Stimulated activated CD4-positive, alpha-beta T cell treated with anti-CD3 and anti-CD28 coated beads, Interleukin-4, amount 100 ng/mL, for 24 hours (primary cell): Measurements from ENCODE around the gene TMEM63A.
"Not testable (repeated sequence)": the region's sequence is repeated elsewhere in the genome, so short reads cannot be mapped to it uniquely, and the experiment has no call there.

Source experiments
- DNase-seq: peaks from one replicate; pipeline ENCODE4 v3.0.0-alpha.2; 2020

TMEM63A gene

GRCh38 chr1:225881959-225882693 lies at the start of gene TMEM63A:
TSS of gene TMEM63A (minus strand) at chr1:225882380. CDS start at chr1:225877580, 4,800 bp downstream.
- DNase-seq = peak; percentile 88

GRCh38 chr1:225931270-225932136 lies 49.3 kb upstream of the TMEM63A start:
- no peak for DNase-seq

- DNase-seq = no peak
These were observed 48.4 kb upstream of the TMEM63A start for GRCh38 chr1:225930566-225930965.

GRCh38 chr1:225929462-225929861 lies 47.3 kb upstream of the TMEM63A start:
- not testable (repeated sequence) for DNase-seq

- no peak for DNase-seq
These were observed 46.3 kb upstream of the TMEM63A start for GRCh38 chr1:225928186-225929175.

GRCh38 chr1:225926551-225927113 lies 44.5 kb upstream of the TMEM63A start:
- DNase-seq = no peak

- DNase-seq = peak; percentile 94
These were observed 41.7 kb upstream of the TMEM63A start, which contains the start of gene PYCR2 for GRCh38 chr1:225923692-225924555. TSS of gene PYCR2 (minus strand) at chr1:225924250. CDS start at chr1:225924110, 140 bp downstream.

- no peak for DNase-seq
These were observed 41.2 kb upstream of the TMEM63A start for GRCh38 chr1:225923381-225923691.

- no peak for DNase-seq
These were observed 39.8 kb upstream of the TMEM63A start for GRCh38 chr1:225921734-225922709.

- DNase-seq = no peak
These were observed 37.7 kb upstream of the TMEM63A start for GRCh38 chr1:225919906-225920305.

GRCh38 chr1:225918280-225918679 lies 36.1 kb upstream of the TMEM63A start:
- DNase-seq = no peak

GRCh38 chr1:225917536-225917935 lies 35.4 kb upstream of the TMEM63A start:
- no peak for DNase-seq

GRCh38 chr1:225917101-225917500 lies 34.9 kb upstream of the TMEM63A start:
- no peak for DNase-seq

- no peak for DNase-seq
These were observed 33.4 kb upstream of the TMEM63A start for GRCh38 chr1:225915538-225915991.

GRCh38 chr1:225914947-225915346 lies 32.8 kb upstream of the TMEM63A start:
- DNase-seq = no peak

- no peak for DNase-seq
These were observed 32.2 kb upstream of the TMEM63A start for GRCh38 chr1:225914391-225914790.

- peak; percentile 73 for DNase-seq
These were observed 29.3 kb upstream of the TMEM63A start for GRCh38 chr1:225911191-225912130.

GRCh38 chr1:225909477-225909876 lies 27.3 kb upstream of the TMEM63A start:
- no peak for DNase-seq

- no peak for DNase-seq
These were observed 26.6 kb upstream of the TMEM63A start for GRCh38 chr1:225908773-225909172.
